Endothelial cell of umbilical vein (primary cell): ENCODE results near the gene EGFL7. TPM values are rescaled to one million over a fixed set of nuclear protein-coding genes. Genes with fewer than 3 reads are reported as not detected.

Source experiments
- BruUV-seq: library from RNA; stranded (reverse); fragments of 400-500 nt; replicated peaks from 2 replicates; lab custom pipeline; 2021; lab: Mats Ljungman, UMichigan
- CTCF ChIA-PET: fragments of 300-600, 350-600 bp; sonication (Branson Sonifier 250); formaldehyde crosslinking; loops from one replicate; lab custom pipeline; 2021; ENCODE audit warnings: antibody characterized with exemption, inconsistent platforms; lab: Charles Lee
- POLR2A ChIA-PET: fragments of 300-600, 350-600 bp; sonication (Branson Sonifier 250); formaldehyde crosslinking; loops from one replicate; lab custom pipeline; 2021; ENCODE audit warnings: antibody characterized with exemption, inconsistent platforms; lab: Charles Lee
- DNase-seq: peaks from one replicate; pipeline ENCODE4 v3.0.0-alpha.2; 2011; ENCODE audit warnings: low read depth, low spot score
- FAIRE-seq: peaks from 2 replicates; lab custom pipeline; 2011; peaks lifted over from hg19 to GRCh38; lab: Jason Lieb, UNC
- H2AFZ ChIP-seq: 2 replicates; pipeline ENCODE4 v1.6.0; 2012; ENCODE audit warnings: low read depth, low read length, control low read depth, inconsistent platforms
- H3K27ac ChIP-seq: 2 replicates; pipeline ENCODE4 v1.5.1; 2011; ENCODE audit warnings: low read depth, mild to moderate bottlenecking, control low read depth, low read length, moderate library complexity; ENCODE audit not compliant: insufficient read depth
- H3K27me3 ChIP-seq, 2 experiments: 2 replicates each; pipeline versions ENCODE4 v1.6.0 to v1.6.1; 2011; ENCODE audit warnings: low read length in 2 of 2, mixed read lengths in 1 of 2; ENCODE audit not compliant: control insufficient read depth in 2 of 2, insufficient read depth in 2 of 2
- H3K36me3 ChIP-seq, 2 experiments: 2 replicates in 1 of 2; 3 replicates in 1 of 2; pipeline ENCODE4 v1.5.1; 2011; ENCODE audit warnings: low read length in 2 of 2, mild to moderate bottlenecking in 1 of 2, moderate library complexity in 1 of 2; ENCODE audit not compliant: control insufficient read depth in 2 of 2, insufficient read depth in 2 of 2; ENCODE audit errors: extremely low read depth in 1 of 2
- H3K4me1 ChIP-seq: 3 replicates; pipeline ENCODE4 v1.5.1; 2011; ENCODE audit warnings: mild to moderate bottlenecking, low read length; ENCODE audit not compliant: control insufficient read depth, insufficient read depth; ENCODE audit errors: extremely low read depth
- H3K4me2 ChIP-seq: 2 replicates; pipeline ENCODE4 v1.6.1; 2011; ENCODE audit warnings: low read length, control low read depth, mixed read lengths; ENCODE audit not compliant: insufficient read depth
- H3K4me3 ChIP-seq, 3 experiments: fragments of 200-600 bp in 1 of 3; sonication (generic), shearing (Covaris generic) in 1 of 3; replicated peaks in 1 of 3; 2 replicates each; pipeline ENCODE4 v1.5.1; 2011 to 2016; ENCODE audit warnings: control low read depth in 3 of 3, low read length in 3 of 3, mild to moderate bottlenecking in 2 of 3, inconsistent platforms in 1 of 3, low read depth in 1 of 3, moderate library complexity in 1 of 3; ENCODE audit not compliant: insufficient read depth in 1 of 3
- H3K79me2 ChIP-seq: 2 replicates; pipeline ENCODE4 v1.6.0; 2012; ENCODE audit warnings: low read length, inconsistent platforms; ENCODE audit not compliant: control insufficient read depth, insufficient read depth
- H3K9ac ChIP-seq: replicated peaks from 2 replicates; pipeline ENCODE3; 2011; ENCODE audit warnings: low read length, control low read depth; ENCODE audit not compliant: insufficient read depth; ENCODE audit errors: extremely low read depth
- H3K9me1 ChIP-seq: replicated peaks from 3 replicates; pipeline ENCODE4 v1.6.0; 2011; ENCODE audit warnings: mild to moderate bottlenecking, low read length; ENCODE audit not compliant: control insufficient read depth, insufficient read depth; ENCODE audit errors: extremely low read depth
- H3K9me3 ChIP-seq: replicated peaks from 2 replicates; pipeline ENCODE4 v1.5.1; 2012; ENCODE audit warnings: low read length, inconsistent platforms; ENCODE audit not compliant: control insufficient read depth, insufficient read depth
- H4K20me1 ChIP-seq: replicated peaks from 2 replicates; pipeline ENCODE3; 2011; ENCODE audit warnings: mild to moderate bottlenecking, low read length; ENCODE audit not compliant: control insufficient read depth, insufficient read depth; ENCODE audit errors: extremely low read depth
- EZH2 ChIP-seq: IDR thresholded peaks from 2 replicates; pipeline ENCODE4 v1.6.1; 2012; ENCODE audit warnings: borderline replicate concordance, low read depth, mild to moderate bottlenecking, moderate library complexity, low read length, inconsistent platforms; ENCODE audit not compliant: severe bottlenecking
- FOS ChIP-seq: IDR thresholded peaks from 2 replicates; pipeline ENCODE4 v1.6.1; 2011; ENCODE audit warnings: mild to moderate bottlenecking, low read length, moderate library complexity, borderline replicate concordance; ENCODE audit not compliant: insufficient read depth
- GATA2 ChIP-seq: IDR thresholded peaks from 2 replicates; pipeline ENCODE4 v1.7.0; 2011; ENCODE audit warnings: low read depth, mild to moderate bottlenecking, moderate library complexity, mixed read lengths, low read length; ENCODE audit not compliant: insufficient read length, insufficient read depth
- JUN ChIP-seq: IDR thresholded peaks from 2 replicates; pipeline ENCODE4 v1.6.1; 2011; ENCODE audit warnings: borderline replicate concordance, low read depth; ENCODE audit not compliant: insufficient read length, insufficient read depth
- MYC ChIP-seq: IDR thresholded peaks from one replicate; pipeline ENCODE4 v1.6.1; 2011; ENCODE audit warnings: mild to moderate bottlenecking, low read depth, low read length
- POLR2A ChIP-seq: IDR thresholded peaks from 2 replicates; pipeline ENCODE4 v1.6.1; 2012; ENCODE audit warnings: low read depth, mild to moderate bottlenecking, control low read depth, low read length
- POLR2AphosphoS5 ChIP-seq: IDR thresholded peaks from 2 replicates; pipeline ENCODE4 v1.6.1; 2012; ENCODE audit warnings: low read depth, mild to moderate bottlenecking, control low read depth, low read length, moderate library complexity; ENCODE audit not compliant: insufficient read depth
- dilution Hi-C: fragments of 300-500 bp; cut with MboI; formaldehyde crosslinking; loops from one replicate; pipeline ENCODE4 v1.15.0; 2019; ENCODE audit warnings: low sequenced_read_pairs; ENCODE audit not compliant: extremely low pct_ligation_motif_present
- intact Hi-C: fragments of 100-400 bp; cut with micrococcal nuclease; formaldehyde crosslinking; loops from one replicate; pipeline ENCODE4 v1.10.0; 2022
- polyA plus RNA-seq, 4 experiments: library from polyadenylated mRNA; depleted of rRNA in 3 of 4; stranded (reverse) in 3 of 4; unstranded in 1 of 4; fragments of >200 nt; gene quantifications; 2 replicates each; pipeline versions ENCODE4 v1.2.1 to v1.2.3, GENCODE V29; 2011 to 2012; ENCODE audit warnings: missing spikeins in 1 of 4
- total RNA-seq: library from RNA; stranded (reverse); gene quantifications from 2 replicates; pipeline ENCODE4 v1.2.3, GENCODE V29; 2021

Gene EGFL7
- total and polyA plus RNA-seq, 2 donors (not counting 3 experiments of a cell fraction or from before 2014, with no cell fraction given) = 1,043 to 1,377 TPM

DNA sequence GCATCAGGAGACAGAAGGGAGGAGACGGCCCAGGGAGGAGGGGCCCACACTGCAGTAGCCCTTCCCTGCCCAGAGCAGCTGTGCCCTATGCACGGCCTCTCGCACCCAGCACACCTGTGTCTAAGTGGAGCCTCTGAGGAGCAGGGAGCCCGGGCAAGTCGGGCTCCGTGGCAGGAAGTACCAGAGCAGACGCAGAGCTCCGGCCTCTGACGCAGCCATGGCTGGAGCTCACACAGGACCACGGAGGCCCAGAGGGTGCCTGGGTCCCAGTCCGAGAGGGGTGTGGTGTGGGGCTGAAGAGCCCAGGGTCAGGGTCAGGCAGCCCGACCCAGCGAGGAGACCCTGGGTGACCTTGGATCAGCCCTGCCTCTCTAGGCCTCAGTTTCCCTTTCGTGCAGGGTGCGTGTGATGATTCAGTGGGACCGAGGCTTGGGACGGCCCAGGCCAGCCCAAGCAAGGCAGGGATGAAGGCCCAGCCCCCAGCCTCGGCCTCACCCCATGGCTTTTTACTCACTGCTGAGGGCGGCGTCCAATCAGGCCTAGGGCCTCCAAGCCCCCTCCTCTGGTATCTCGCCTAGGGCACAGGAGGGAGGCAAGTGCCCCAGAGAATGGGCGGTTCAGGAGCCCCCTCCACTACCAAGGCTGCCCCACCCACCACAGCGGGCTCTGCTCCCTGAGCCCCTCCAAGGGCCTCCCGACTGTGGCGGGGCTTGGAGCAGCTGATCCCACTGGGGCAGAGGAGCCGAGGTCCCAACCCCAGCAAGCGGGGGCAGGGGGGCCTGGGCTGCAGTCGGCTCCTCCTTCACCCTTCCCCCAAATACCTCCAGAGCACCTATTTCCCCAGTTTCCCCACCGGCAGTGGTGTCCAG, 28.8 kb downstream of the EGFL7 start:
- Histone ChIP-seq H3K36me3 (no peaks in the 10 kb centered on the region), H3K4me2 (no peak overlapping the region), H3K79me2 (peaks cover 1% of the 10 kb centered on the region), H3K27me3 (no peaks in the 10 kb centered on the region), H3K27ac (no peak overlapping the region), H3K4me1 (peaks cover 6% of the 10 kb centered on the region), H3K4me3 (no peak overlapping the region), H3K9ac (no peak overlapping the region), H4K20me1 (no peaks in the 10 kb centered on the region), H2AFZ (no peak overlapping the region), H3K9me3 (no peaks in the 10 kb centered on the region), H3K9me1 (no peaks in the 10 kb centered on the region)
- dilution Hi-C loops = no loop called here
- DNase-seq (no peak), FAIRE-seq (no peak)
- ChIA-PET CTCF (interaction anchor here (1.0 kb wide), 1 partner anchor 38 kb away, joined by 3 read pairs; no protein-coding TSS in a partner anchor), POLR2A (interaction anchor here (0.6 kb wide), 1 partner anchor 36 kb away, joined by 4 read pairs; no protein-coding TSS in a partner anchor)
- TF ChIP-seq EZH2 (no peak), FOS (no peak), MYC (no peak)
- intact Hi-C loops = no loop called here
- no TSS peak for BruUV-seq

DNA sequence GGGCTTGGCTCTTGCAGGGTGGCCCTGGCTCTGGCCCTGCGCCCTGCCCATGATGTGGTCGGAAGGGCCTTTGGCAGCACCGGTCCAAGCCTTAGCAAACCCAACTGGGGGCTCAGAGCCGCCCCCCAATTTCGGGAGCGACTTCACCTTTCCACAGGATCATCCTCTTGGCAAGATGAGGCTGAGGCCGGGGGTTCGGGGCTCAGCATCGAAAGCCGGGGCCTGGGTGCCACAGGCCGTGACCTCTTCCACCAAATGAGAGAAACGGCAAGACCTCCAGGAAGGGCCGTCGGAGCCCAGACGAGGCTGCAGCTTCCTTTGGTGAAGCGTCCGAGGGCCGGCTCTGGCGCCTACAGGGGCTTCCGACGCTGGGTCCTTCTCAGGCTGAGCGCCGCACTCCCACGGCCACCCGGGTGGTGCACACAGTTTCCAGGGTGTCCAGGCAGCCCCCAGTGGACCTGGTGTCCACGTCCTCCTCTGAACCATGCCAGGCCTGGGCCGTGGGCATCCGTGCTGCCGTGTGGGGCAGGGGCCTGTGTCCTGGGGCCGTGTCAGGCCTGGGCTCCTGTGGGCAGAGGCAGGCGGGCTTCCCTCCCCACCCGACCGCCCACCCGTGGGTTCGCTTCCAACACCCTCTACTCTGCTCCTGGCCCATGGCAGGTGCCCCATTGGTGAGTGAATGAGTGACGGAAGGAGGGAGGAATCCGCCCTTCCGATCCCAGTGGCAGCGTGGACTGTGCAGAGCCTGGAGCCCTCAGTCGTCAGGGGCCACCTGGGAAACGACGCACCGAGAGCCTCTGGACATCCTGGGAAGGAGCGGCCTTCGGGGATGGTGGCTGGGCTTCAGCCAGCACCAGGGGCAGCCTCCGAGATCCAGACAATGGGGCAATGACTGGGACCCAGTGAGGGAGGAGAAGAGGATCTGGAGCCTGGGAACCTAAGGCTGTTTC, 29.7 kb downstream of the EGFL7 start:
- BruUV-seq = no TSS peak
- dilution Hi-C loops (no loop called here), intact Hi-C loops (no loop called here)
- POLR2A ChIA-PET = interaction anchor here (0.6 kb wide), 1 partner anchor 35 kb away, joined by 4 read pairs; no protein-coding TSS in a partner anchor
- FAIRE-seq (no peak), DNase-seq (no peak)
- Histone ChIP-seq H3K9ac (no peak overlapping the region), H3K9me1 (no peaks in the 10 kb centered on the region), H3K9me3 (no peaks in the 10 kb centered on the region), H3K27me3 (no peaks in the 10 kb centered on the region), H3K4me1 (peaks cover 6% of the 10 kb centered on the region), H4K20me1 (no peaks in the 10 kb centered on the region), H3K79me2 (no peaks in the 10 kb centered on the region), H3K27ac (no peak overlapping the region), H2AFZ (no peak overlapping the region), H3K36me3 (no peaks in the 10 kb centered on the region), H3K4me3 (no peak overlapping the region), H3K4me2 (no peak overlapping the region)
- CTCF ChIA-PET = no interaction called here
- TF ChIP-seq MYC (no peak), EZH2 (no peak), JUN (no peak), GATA2 (no peak), POLR2A (no peak), POLR2AphosphoS5 (no peak)
